ENCODE results near the gene TBX6. TPM values are rescaled to one million over a fixed set of nuclear protein-coding genes. Genes with fewer than 3 reads are reported as not detected.

The TBX6 gene
- total and polyA plus RNA-seq, 2 donors (not counting 3 experiments of a cell fraction or from before 2014, with no cell fraction given): 0.40 to 0.60 TPM

DNA sequence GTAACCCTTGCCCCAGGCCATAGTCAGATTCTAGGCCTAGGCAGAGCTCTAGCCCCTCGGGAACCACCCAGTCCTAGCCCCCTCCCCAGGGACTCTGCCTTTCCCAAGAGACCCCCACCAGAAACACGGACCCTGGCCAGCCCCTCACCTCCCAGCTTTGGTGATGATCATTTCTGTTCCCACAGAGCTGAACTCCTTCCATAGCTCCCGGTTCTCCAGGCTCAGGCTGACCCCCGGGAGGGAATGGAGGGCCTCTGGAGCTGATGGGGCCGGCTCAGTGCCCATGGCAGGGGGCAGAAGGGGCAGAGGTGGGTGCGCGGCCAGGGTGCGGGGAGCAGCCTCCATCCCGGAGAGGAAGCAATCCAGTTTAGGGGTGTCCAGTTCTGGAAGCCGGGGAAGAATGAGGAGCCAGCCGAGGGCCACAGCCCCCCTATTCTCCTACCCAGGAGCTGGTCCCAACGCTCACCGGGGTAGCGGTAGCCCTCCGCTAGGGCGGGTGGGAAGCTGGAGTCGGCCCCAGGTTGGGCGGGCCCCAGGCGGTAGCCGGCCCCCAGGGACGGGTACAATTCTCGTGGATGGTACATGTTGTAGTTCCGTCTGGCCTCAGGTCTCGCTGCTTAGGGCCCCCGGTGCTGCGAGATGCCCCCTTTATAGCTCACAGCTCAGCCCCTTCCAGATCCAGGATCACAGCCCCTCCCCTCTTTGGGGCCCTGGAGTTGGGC lies 953 bp downstream of the TBX6 start:
- POLR2A ChIA-PET: no interaction called here
- Histone ChIP-seq H3K9me3 (replicated peaks; ENCODE audit: control insufficient read depth, insufficient read depth, low read length) (no peaks in the 10 kb centered on the region), H3K4me3 (replicated peaks in 1 of 3; ENCODE audit: insufficient read depth in 1 of 3, low read depth in 1 of 3, low read length in 3 of 3) (no peak overlapping the region), H3K4me2 (ENCODE audit: insufficient read depth, low read length) (no peak overlapping the region), H3K79me2 (ENCODE audit: control insufficient read depth, insufficient read depth, low read length) (no peaks in the 10 kb centered on the region), H4K20me1 (replicated peaks; ENCODE audit: control insufficient read depth, extremely low read depth, insufficient read depth, low read length) (no peaks in the 10 kb centered on the region), H3K36me3 (ENCODE audit: control insufficient read depth in 2 of 2, extremely low read depth in 1 of 2, insufficient read depth in 2 of 2, low read length in 2 of 2) (peaks cover 0 to 8% of the 10 kb centered on the region in 2 experiments), H3K27me3 (ENCODE audit: control insufficient read depth in 2 of 2, insufficient read depth in 2 of 2, low read length in 2 of 2) (no peaks in the 10 kb centered on the region), H3K4me1 (ENCODE audit: control insufficient read depth, extremely low read depth, insufficient read depth, low read length) (peaks cover 23% of the 10 kb centered on the region), H3K27ac (ENCODE audit: insufficient read depth, low read depth, low read length) (no peak overlapping the region), H3K9ac (replicated peaks; ENCODE audit: extremely low read depth, insufficient read depth, low read length) (no peak overlapping the region), H2AFZ (ENCODE audit: low read depth, low read length) (no peak overlapping the region), H3K9me1 (replicated peaks; ENCODE audit: control insufficient read depth, extremely low read depth, insufficient read depth, low read length) (no peaks in the 10 kb centered on the region)
- TF ChIP-seq, protein P1, sequence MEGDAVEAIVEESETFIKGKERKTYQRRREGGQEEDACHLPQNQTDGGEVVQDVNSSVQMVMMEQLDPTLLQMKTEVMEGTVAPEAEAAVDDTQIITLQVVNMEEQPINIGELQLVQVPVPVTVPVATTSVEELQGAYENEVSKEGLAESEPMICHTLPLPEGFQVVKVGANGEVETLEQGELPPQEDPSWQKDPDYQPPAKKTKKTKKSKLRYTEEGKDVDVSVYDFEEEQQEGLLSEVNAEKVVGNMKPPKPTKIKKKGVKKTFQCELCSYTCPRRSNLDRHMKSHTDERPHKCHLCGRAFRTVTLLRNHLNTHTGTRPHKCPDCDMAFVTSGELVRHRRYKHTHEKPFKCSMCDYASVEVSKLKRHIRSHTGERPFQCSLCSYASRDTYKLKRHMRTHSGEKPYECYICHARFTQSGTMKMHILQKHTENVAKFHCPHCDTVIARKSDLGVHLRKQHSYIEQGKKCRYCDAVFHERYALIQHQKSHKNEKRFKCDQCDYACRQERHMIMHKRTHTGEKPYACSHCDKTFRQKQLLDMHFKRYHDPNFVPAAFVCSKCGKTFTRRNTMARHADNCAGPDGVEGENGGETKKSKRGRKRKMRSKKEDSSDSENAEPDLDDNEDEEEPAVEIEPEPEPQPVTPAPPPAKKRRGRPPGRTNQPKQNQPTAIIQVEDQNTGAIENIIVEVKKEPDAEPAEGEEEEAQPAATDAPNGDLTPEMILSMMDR (IDR thresholded peaks at IDR 0.05; ENCODE audit: extremely low read depth in 1 of 2, insufficient read depth in 1 of 2, low read depth in 1 of 2, low read length in 2 of 2): no peak
- TF ChIP-seq MYC (IDR thresholded peaks at IDR 0.05; ENCODE audit: low read depth, low read length): no peak
- TF ChIP-seq, protein P2, sequence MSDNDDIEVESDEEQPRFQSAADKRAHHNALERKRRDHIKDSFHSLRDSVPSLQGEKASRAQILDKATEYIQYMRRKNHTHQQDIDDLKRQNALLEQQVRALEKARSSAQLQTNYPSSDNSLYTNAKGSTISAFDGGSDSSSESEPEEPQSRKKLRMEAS (IDR thresholded peaks at IDR 0.05; ENCODE audit: insufficient read depth, insufficient read length): no peak
- TF ChIP-seq GATA2 (IDR thresholded peaks at IDR 0.05; ENCODE audit: insufficient read depth, insufficient read length, low read depth, low read length): no peak
- no peak for TF ChIP-seq POLR2AphosphoS5 (IDR thresholded peaks at IDR 0.05; ENCODE audit: insufficient read depth, low read depth, low read length)
- TF ChIP-seq EZH2 (IDR thresholded peaks at IDR 0.05; ENCODE audit: borderline replicate concordance, low read depth, low read length, severe bottlenecking): no peak
- TF ChIP-seq FOS (IDR thresholded peaks at IDR 0.05; ENCODE audit: borderline replicate concordance, insufficient read depth, low read length): no peak
- TF ChIP-seq POLR2A (IDR thresholded peaks at IDR 0.05; ENCODE audit: low read depth, low read length): no peak
- CTCF ChIA-PET: interaction anchor here (0.6 to 5.6 kb wide), 14 partner anchors 12 to 538 kb away, joined by 3 to 55 read pairs (median 14); partner anchors contain the start of genes ALDOA, DCTPP1, GDPD3 and PPP4C
- intact Hi-C loops (cut with micrococcal nuclease): loop anchor here (2.0 to 10.0 kb wide), 4 partner anchors 14 to 564 kb away; partner anchors contain the start of genes FBRS, PRR14 and ZNF771
- dilution Hi-C loops (cut with MboI; ENCODE audit: extremely low pct_ligation_motif_present, low sequenced_read_pairs): no loop called here
- FAIRE-seq (no peak), DNase-seq (ENCODE audit: low read depth, low spot score) (no peak)
- no TSS peak for BruUV-seq (replicated peaks)
